ENCODE measurements around the gene MAP4K1.
"Not testable (repeated sequence)": the region's sequence is repeated elsewhere in the genome, so short reads cannot be mapped to it uniquely, and the experiment has no call there.

Gene MAP4K1

GRCh38 chr19:38561053-38561606 is 56.6 kb downstream of the MAP4K1 start:
- no peak for TF ChIP-seq CTCF (IDR thresholded peaks at IDR 0.05; ENCODE audit: low read depth, low read length)
- H3K4me3 ChIP-seq (replicated peaks in 1 of 2; ENCODE audit: low read depth in 2 of 2, low read length in 2 of 2), result no peak overlapping the region

GRCh38 chr19:38559428-38560401 is 58.0 kb downstream of the MAP4K1 start:
- H3K4me3 ChIP-seq (replicated peaks in 1 of 2; ENCODE audit: low read depth in 2 of 2, low read length in 2 of 2), result no peak overlapping the region
- peak in 1 of 2 donors; percentile 7 for DNase-seq (ENCODE audit: low read depth in 2 of 2)
- no peak for TF ChIP-seq CTCF (IDR thresholded peaks at IDR 0.05; ENCODE audit: low read depth, low read length)

More at GRCh38 chr19:38561053-38561606, 56.6 kb downstream of the MAP4K1 start:
- DNase-seq (ENCODE audit: low read depth in 2 of 2), result no peak

- not testable (repeated sequence) for DNase-seq (ENCODE audit: low read depth in 2 of 2); H3K4me3 ChIP-seq (replicated peaks in 1 of 2; ENCODE audit: low read depth in 2 of 2, low read length in 2 of 2)
These were observed 58.8 kb downstream of the MAP4K1 start for GRCh38 chr19:38558933-38559332.

- TF ChIP-seq CTCF (IDR thresholded peaks at IDR 0.05; ENCODE audit: low read depth, low read length), result no peak
- no peak for DNase-seq (ENCODE audit: low read depth in 2 of 2)
These were observed 60.5 kb downstream of the MAP4K1 start for GRCh38 chr19:38557205-38557799.

GRCh38 chr19:38556521-38557174 is 61.1 kb downstream of the MAP4K1 start:
- H3K4me3 ChIP-seq (replicated peaks in 1 of 2; ENCODE audit: low read depth in 2 of 2, low read length in 2 of 2), result no peak overlapping the region
- TF ChIP-seq CTCF (IDR thresholded peaks at IDR 0.05; ENCODE audit: low read depth, low read length), result peak; percentile 21
- no peak for DNase-seq (ENCODE audit: low read depth in 2 of 2)

More at GRCh38 chr19:38557205-38557799, 60.5 kb downstream of the MAP4K1 start:
- no peak overlapping the region for H3K4me3 ChIP-seq (replicated peaks in 1 of 2; ENCODE audit: low read depth in 2 of 2, low read length in 2 of 2)

- no peak for TF ChIP-seq CTCF (IDR thresholded peaks at IDR 0.05; ENCODE audit: low read depth, low read length)
- DNase-seq (ENCODE audit: low read depth in 2 of 2), result no peak
These were observed 62.6 kb downstream of the MAP4K1 start for GRCh38 chr19:38555200-38555599.

More at GRCh38 chr19:38555200-38555599, 62.6 kb downstream of the MAP4K1 start:
- H3K4me3 ChIP-seq (replicated peaks in 1 of 2; ENCODE audit: low read depth in 2 of 2, low read length in 2 of 2), result no peak overlapping the region
